Astrocyte (in vitro differentiated cells and primary cell): ENCODE data around the gene CDC34.

Experiments used
- EZH2 ChIP-seq: IDR thresholded peaks from 2 replicates; pipeline ENCODE4 v1.6.1; 2012; ENCODE audit warnings: mild to moderate bottlenecking, low read length, inconsistent platforms; ENCODE audit not compliant: insufficient read depth
- TF ChIP-seq, protein P1 (sequence below): IDR thresholded peaks from 2 replicates; pipeline ENCODE4 v1.5.1; 2011; ENCODE audit warnings: low read depth, mild to moderate bottlenecking, inconsistent platforms, low read length, moderate library complexity; ENCODE audit not compliant: insufficient read depth

DNA sequence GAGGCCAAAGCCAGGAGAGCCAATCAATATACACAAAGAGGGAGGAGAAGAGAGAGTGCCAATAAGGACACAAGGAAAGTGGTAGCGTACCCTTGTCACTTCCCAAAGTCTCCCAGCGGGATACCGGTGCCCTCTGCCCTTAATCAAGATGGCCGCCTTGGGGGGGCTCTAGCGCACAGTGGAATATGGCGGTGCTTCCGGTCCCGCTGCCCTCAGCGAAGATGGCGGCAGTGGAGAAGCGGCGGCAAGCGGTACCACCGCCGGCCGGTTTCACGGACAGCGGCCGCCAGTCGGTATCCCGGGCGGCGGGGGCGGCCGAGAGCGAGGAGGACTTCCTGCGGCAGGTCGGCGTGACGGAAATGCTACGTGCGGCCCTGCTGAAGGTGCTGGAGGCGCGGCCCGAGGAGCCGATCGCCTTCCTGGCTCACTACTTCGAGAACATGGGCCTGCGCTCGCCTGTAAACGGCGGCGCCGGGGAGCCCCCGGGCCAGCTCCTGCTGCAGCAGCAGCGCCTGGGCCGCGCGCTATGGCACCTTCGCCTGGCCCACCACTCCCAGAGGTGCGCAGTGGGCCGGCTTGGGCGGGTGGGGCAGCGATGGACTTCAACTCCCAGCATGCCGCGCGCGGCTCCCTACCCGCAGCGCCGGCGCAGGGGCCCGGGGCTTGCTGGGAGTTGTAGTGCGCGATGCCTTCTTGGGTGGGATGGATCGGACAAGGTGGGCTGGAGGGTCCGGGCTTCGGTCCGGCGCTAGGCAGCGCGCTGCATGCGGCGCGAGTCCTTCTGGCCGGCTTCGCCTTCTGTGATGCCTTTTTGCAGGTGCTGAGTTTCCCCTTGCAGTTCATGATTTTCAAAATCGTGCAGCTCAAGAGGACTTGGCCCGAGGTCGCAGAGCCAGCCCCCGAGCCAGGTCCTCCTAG, 24.0 kb upstream of the CDC34 start, which contains the start of gene TPGS1:
- no peak for TF ChIP-seq EZH2
- TF ChIP-seq, protein P1, sequence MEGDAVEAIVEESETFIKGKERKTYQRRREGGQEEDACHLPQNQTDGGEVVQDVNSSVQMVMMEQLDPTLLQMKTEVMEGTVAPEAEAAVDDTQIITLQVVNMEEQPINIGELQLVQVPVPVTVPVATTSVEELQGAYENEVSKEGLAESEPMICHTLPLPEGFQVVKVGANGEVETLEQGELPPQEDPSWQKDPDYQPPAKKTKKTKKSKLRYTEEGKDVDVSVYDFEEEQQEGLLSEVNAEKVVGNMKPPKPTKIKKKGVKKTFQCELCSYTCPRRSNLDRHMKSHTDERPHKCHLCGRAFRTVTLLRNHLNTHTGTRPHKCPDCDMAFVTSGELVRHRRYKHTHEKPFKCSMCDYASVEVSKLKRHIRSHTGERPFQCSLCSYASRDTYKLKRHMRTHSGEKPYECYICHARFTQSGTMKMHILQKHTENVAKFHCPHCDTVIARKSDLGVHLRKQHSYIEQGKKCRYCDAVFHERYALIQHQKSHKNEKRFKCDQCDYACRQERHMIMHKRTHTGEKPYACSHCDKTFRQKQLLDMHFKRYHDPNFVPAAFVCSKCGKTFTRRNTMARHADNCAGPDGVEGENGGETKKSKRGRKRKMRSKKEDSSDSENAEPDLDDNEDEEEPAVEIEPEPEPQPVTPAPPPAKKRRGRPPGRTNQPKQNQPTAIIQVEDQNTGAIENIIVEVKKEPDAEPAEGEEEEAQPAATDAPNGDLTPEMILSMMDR, result no peak
